ENCODE measurements around the gene SNRPE. TPM values are rescaled to one million over a fixed set of nuclear protein-coding genes. Genes with fewer than 3 reads are reported as not detected.

SNRPE gene
- total and polyA plus RNA-seq, 2 of the 13 experiments (the other 11 are each of a cell fraction or from before 2014, with no cell fraction given), result 146 to 281 TPM

GRCh38 chr1:203899353-203899716, 37.9 kb downstream of the SNRPE start (continued):
- TF ChIP-seq HNF1A (IDR thresholded peaks at IDR 0.05; ENCODE audit: low read depth) (peak; percentile 68), HNF1A (CRISPR knock-in tag; IDR thresholded peaks at IDR 0.05; ENCODE audit: borderline replicate concordance) (peak; percentile 50; the same call in 1 of the 2 replicates), FOXP4 (CRISPR knock-in tag; IDR thresholded peaks at IDR 0.05) (0 out of 2 replicates have a peak, but pooled peaks have one; percentile 14), ZNF225 (CRISPR knock-in tag; IDR thresholded peaks at IDR 0.05) (no peak), HINFP (CRISPR knock-in tag; IDR thresholded peaks at IDR 0.05; ENCODE audit: low read depth) (no peak), SOX5 (CRISPR knock-in tag; IDR thresholded peaks at IDR 0.05; ENCODE audit: borderline replicate concordance) (0 out of 2 replicates have a peak, but pooled peaks have one; percentile 9), NFIC (IDR thresholded peaks at IDR 0.05; ENCODE audit: low read length) (peak; percentile 29; the same call in 1 of the 2 replicates), HDAC1 (CRISPR knock-in tag; IDR thresholded peaks at IDR 0.05) (peak; percentile 32; the same call in 1 of the 2 replicates), ZSCAN31 (CRISPR knock-in tag; IDR thresholded peaks at IDR 0.05; ENCODE audit: low read depth) (no peak), NR2F6 (IDR thresholded peaks at IDR 0.05) (peak; percentile 52; the same call in 1 of the 2 replicates), NR2F6 (CRISPR knock-in tag; IDR thresholded peaks at IDR 0.05) (peak; percentile 45; the same call in 1 of the 2 replicates), ZNF530 (CRISPR knock-in tag; IDR thresholded peaks at IDR 0.05; ENCODE audit: low read depth) (no peak), FOXP1 (IDR thresholded peaks at IDR 0.05) (no peak), FOXP1 (CRISPR knock-in tag; IDR thresholded peaks at IDR 0.05) (peak; percentile 36; the same call in 1 of the 2 replicates), ZSCAN5A (CRISPR knock-in tag; IDR thresholded peaks at IDR 0.05; ENCODE audit: borderline replicate concordance) (no peak), HMG20A (CRISPR knock-in tag; IDR thresholded peaks at IDR 0.05; ENCODE audit: borderline replicate concordance) (peak; percentile 39; the same call in 1 of the 2 replicates), ZNF3 (CRISPR knock-in tag; IDR thresholded peaks at IDR 0.05) (no peak), ZNF576 (CRISPR knock-in tag; IDR thresholded peaks at IDR 0.05) (no peak), ZXDC (CRISPR knock-in tag; IDR thresholded peaks at IDR 0.05) (no peak)

All from HepG2 (cell line).